ENCODE data around the gene KIF13A.
"Not testable (repeated sequence)": the region's sequence is repeated elsewhere in the genome, so short reads cannot be mapped to it uniquely, and the experiment has no call there.

The KIF13A gene

GRCh38 chr6:17904491-17905120 is 82.8 kb downstream of the KIF13A start:
- no peak for DNase-seq

GRCh38 chr6:17902974-17903373 is 84.5 kb downstream of the KIF13A start:
- no peak for DNase-seq

- DNase-seq = no peak
These were observed 85.9 kb downstream of the KIF13A start for GRCh38 chr6:17901493-17901892.

- no peak for DNase-seq
These were observed 87.4 kb downstream of the KIF13A start for GRCh38 chr6:17900011-17900410.

- no peak for DNase-seq
These were observed 87.9 kb downstream of the KIF13A start for GRCh38 chr6:17899491-17899890.

GRCh38 chr6:17897681-17898080 is 89.8 kb downstream of the KIF13A start:
- no peak for DNase-seq

GRCh38 chr6:17894905-17895304 is 92.5 kb downstream of the KIF13A start:
- no peak for DNase-seq

GRCh38 chr6:17894191-17894590 is 93.2 kb downstream of the KIF13A start:
- DNase-seq = no peak

- DNase-seq = no peak
These were observed 95.2 kb downstream of the KIF13A start for GRCh38 chr6:17892097-17892686.

GRCh38 chr6:17890309-17890708 is 97.1 kb downstream of the KIF13A start:
- DNase-seq = no peak

GRCh38 chr6:17889777-17890176 is 97.7 kb downstream of the KIF13A start:
- DNase-seq = not testable (repeated sequence)

- no peak for DNase-seq
These were observed 100.5 kb downstream of the KIF13A start for GRCh38 chr6:17886891-17887290.

GRCh38 chr6:17885889-17886576 is 101.4 kb downstream of the KIF13A start:
- DNase-seq = no peak

GRCh38 chr6:17884498-17885478 is 102.6 kb downstream of the KIF13A start:
- peak in 4 of 56 donors; percentile 2 to 24 (median 4) for DNase-seq

- DNase-seq = no peak
These were observed 103.6 kb downstream of the KIF13A start for GRCh38 chr6:17883665-17884497.

- no peak for DNase-seq
These were observed 106.2 kb downstream of the KIF13A start for GRCh38 chr6:17881085-17881858.

- DNase-seq = no peak
These were observed 108.3 kb downstream of the KIF13A start for GRCh38 chr6:17879184-17879583.

GRCh38 chr6:17878734-17879133 is 108.7 kb downstream of the KIF13A start:
- DNase-seq = no peak

GRCh38 chr6:17877895-17878440 is 109.5 kb downstream of the KIF13A start:
- DNase-seq = no peak
